GM21717 (cell line): ENCODE data around the gene KLC4.

ENCODE experiments used
- ATAC-seq: cut with Tn5 transposase; IDR thresholded peaks from one replicate; pipeline ENCODE4 v1.9.1; 2021; ENCODE audit warnings: mild to moderate bottlenecking, moderate library complexity; ENCODE audit not compliant: unreplicated experiment

Gene KLC4

DNA sequence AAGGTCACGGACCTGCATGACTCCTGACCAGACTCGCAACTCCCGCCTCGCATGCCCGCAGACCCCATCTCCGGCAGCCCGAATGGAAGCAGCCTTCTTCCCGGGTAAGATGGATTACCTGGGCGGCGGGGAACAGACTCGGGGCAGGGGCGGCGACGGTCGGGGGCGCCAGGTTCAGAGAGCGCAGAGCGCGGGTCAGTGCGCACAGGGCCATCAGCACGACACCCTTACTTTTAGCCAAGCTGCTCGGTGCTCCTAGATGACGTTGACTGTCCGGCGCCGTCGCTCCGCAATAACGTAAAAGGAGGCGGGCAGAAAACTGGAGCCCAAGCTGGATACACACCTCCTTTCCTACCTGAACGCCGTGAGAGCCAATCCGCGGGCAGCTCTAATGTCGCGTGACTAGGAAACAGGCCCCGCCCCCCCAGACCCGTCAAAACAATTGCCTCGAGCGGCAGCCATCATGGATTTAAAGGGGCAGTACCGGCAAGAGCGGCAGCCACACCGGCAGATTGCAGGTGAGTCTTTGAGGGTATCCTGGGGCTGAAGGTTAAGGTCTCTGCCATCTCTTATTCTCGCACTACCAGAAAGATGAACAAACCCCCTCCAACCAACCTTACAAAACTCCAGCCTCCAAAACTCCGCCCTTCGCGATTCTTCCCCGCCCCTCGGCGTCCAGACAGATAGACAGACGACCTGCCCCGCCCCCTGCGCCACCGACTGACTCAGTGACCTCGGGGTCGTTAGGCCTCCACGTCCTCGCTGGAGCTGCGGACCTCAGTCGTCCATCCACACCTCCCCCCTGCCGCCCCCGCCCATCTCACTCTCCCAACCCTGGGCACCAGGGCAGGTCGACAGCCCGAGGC is at the start of gene KLC4, which contains the start of gene MRPL2:
TSS of gene KLC4 (plus strand) at position 464 of the 866 bp plus-strand sequence. CDS start 1,705 bp downstream, outside the sequence.
TSS of gene MRPL2 (minus strand) at position 267 of the 866 bp plus-strand sequence. CDS start at position 214, 53 bp downstream.
- peak; percentile 69 for ATAC-seq

DNA sequence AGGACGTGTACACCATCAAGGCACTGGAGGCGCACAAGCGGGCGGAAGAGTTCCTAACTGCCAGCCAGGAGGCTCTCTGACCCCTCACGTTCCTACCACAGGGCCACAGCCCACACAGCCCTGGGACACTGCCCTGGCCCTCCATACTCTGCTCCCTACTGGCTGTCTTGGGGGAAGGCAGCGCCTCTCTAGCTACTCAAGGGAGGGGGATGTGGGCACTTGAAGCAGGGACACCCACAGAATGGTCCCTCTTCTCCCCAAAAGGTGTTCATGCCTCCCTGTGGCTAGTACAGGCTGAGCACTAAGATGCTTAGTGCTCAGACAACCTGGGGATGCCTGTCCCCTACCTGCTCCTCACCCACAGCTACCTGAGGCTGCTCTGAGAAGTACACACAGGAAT is 48.2 kb upstream of the KLC4 start:
- ATAC-seq = no peak

DNA sequence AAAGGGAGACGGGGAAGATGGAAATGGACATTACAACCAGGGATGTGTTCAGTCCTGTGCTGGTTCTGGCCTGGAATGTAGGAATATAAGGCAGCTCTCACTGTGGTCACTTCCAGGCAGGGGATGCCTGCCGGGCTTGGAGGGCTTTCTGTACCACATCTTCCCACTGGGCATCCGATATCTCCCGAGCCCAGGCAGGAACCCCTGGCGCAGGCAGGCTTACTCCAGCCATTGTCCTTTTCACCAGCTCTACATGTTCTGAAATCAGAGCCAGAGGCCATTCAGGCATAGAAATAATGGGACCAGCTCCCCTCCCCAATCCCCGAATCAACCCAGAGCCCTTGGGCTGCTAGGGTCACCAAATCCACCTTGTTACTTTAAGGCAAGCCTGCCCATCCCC is 47.1 kb upstream of the KLC4 start:
- ATAC-seq = no peak

DNA sequence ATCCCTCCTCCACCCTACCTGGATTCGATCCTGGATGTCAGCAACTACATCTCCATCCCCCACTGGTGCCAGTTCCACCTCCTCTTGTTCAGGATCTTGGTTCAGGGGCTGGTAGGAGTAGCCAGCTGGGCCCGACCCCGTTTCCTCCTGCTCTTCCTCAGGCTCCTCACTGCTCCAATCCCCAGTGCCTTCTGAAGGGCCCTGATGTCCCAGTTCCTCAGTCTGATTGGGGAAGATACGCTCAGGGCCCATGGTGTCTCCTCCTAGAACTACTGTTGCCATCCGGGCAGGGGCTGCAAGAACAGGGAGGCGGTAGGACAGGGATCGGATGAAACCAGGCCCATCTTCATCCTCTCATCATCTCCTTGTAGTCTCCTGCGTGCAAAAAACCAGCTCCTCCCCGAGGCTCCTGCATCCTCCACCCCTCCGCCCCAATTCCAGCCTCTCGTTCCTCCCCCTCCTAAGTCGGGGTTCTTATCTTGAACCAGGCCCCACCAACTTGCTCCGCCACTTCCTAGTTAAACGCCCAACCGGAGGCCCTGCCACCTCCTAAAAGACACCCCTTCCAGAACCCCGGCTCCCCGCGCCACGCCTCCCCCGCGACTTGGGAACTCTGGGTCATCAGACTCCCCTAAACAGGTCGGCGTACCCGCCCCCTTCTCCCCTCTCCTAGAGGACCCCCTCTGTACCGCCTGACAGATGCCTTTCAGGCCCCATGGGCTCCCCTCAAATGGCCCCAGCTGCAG is 46.2 kb upstream of the KLC4 start:
- peak; percentile 4 for ATAC-seq

DNA sequence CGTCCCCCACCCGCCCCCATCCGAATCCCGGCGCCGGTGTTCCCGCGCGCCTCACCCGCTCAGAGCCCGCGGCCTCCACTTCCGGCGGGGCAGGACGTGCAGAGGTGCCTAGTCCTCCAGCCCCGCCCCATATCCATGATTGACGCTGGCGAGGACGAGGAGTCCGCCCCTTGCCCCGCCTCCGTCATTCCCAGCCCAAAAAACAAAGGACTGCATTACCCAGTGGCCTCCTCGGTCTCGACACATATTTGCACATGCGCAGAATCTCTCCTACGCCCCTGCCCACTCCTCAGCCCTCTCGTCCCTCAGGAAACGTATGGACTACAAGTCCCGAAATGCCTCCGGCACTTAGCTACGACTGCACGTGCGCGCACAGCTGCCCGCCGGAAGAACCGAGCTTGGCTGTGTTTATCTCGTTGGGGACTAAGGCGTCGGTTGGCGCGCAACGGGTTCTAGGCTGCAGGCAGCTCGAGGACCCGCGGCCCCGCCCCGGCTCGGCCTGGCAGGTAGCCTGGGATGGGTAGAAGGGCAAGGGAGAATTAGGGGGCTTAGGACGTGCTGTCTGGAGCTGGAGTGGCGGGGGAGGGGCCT is 45.5 kb upstream of the KLC4 start, which contains the start of the genes KLHDC3 and MEA1:
TSS of gene KLHDC3 (plus strand) at position 407 of the 591 bp plus-strand sequence. CDS start 2,944 bp downstream, outside the sequence.
TSS of gene MEA1 (minus strand) at position 104 of the 591 bp plus-strand sequence. CDS start 133 bp downstream, outside the sequence.
- ATAC-seq = peak; percentile 82

DNA sequence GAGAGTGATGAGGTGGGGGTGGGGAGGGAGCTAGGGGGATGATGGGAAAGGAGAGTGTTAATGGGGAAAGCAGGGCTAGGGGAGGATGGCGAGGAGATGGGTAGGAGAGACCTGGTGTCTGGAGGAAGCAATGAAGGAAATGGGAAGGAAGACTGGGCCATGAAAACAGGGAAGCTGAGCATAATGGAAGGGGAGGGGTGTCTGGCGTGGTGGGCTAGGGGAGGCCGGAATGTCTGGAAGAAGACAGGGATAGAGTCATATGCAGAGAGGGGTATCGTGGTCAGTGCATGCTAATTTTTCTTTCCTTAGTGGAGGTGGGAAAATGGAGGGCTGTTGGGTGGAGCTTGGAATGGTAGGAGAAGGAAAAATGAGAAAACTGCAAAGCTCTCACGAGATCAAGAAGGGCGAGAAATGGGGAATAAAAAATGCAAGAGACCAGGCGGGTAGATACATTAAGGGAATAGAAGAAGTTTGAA is 45.0 kb upstream of the KLC4 start:
- no peak for ATAC-seq

DNA sequence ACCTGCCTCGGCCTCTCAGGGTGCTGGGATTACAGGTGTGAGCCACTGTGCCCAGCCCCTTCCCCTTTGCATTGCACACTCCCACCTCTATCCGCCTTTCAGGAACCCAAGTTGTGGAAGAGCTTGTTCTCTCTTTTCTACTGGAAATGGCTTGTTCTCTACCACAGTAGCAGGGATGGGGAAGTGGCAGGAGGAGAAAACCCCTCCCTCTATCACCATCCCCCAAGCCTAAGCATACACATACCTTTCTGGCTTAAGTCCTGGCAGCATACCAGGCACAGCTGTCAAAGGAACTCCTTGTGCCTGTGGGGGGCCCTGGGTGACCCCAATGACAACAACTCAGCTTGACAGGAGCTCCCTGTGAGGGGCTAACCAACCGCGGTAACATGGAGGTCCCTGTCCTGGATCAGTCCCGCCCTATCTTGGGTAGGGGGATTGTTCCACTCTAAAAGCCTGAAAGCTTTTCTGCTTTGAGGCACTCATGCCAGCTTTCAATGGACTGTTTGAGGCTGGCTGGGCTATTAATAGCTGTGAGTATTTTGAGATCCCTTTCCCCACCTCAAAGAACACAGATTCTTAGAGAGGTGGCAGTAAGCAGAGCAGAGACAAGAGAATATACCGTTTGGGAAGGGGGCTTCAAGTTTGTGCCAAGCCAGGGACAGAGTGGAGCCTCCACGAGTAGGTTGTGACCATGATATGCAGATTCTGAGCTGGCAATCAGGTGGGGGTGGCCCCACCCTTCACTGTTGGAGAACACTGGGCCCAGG is 43.1 kb upstream of the KLC4 start:
- no peak for ATAC-seq

DNA sequence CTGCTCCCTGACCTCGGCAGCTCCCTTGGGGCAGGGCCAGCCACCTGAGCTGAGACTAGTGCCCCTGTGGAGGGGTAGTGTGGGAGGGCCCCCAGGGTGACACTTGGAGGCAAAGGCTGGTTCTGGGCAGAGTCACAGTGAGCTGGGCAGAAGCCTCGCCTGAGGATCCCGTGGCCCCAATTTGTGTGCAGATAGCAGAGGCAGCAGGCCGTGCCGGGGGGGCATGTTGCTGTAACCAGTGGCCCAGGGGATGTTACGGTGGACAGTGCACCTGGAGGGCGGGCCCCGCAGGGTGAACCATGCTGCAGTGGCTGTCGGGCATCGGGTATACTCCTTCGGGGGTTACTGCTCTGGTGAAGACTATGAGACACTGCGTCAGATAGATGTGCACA is 42.5 kb upstream of the KLC4 start:
- no peak for ATAC-seq

DNA sequence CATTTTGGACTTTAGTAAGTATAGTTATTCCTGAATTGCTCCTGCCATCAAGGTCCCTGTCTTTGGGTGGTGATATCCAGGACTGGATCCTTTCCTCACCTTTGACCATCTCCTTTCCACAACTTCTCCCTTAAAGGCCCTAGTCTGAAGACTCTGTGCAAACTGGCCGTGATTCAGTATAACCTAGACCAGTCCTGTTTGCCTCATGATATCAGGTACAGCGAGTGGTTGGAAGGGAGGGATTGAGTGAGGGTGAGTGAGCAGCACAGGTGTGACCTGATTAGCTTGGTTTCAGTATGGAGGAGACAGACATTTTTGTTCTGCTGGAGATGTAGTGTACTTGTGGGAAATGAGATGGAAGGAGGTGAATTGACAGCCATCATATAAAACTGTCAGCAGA is 40.3 kb upstream of the KLC4 start:
- no peak for ATAC-seq

DNA sequence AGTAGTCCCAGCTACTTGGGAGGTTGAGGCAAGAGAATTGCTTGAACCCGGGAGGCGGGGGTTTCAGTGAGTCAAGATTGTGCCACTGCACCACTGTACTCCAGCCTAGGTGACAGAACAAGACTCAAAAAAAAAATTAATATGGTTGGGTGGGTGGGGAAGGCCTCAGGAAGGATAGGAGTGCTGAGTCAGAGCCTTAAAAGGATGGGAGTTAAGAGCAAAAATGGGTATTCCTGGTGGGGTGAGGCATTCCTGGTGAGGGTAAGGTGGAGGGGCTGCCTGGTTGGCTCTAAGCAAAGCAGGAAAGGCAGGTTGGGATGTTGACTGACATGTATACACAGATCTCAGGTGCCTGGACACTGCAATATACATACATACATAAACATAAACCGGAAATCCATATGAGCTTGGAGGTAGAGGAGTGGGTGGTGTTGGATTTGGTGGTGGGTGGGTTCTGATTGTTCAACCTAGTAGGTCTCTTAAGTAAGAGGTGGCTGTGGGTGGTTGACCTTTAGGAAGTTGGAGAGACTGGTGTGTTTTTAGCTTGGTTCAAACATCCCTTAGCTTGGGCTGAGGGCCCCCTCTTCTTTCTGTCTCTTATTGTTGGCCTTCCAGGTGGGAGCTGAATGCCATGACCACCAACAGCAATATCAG is 39.3 kb upstream of the KLC4 start:
- no peak for ATAC-seq

DNA sequence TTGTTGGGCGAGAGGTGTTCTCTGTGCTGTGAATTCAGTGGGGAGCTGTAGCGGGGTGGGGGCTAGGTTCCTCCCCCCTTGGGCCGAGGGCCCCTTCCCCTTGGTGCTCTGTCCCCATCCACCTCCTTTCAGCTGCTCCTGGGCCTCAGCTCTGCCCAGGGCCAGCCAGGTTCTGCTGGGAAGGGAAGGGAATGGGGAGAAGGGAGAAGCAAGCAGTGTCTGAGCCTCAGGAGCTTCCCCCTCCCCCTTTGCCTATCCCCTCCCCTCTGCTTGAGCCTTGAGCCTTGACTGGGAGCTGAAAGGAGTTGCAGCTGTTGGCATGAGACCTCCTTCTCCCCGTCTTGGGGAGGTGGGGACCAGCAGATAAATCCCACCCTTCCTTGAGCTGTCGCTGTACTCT is 38.6 kb upstream of the KLC4 start:
- ATAC-seq = no peak

DNA sequence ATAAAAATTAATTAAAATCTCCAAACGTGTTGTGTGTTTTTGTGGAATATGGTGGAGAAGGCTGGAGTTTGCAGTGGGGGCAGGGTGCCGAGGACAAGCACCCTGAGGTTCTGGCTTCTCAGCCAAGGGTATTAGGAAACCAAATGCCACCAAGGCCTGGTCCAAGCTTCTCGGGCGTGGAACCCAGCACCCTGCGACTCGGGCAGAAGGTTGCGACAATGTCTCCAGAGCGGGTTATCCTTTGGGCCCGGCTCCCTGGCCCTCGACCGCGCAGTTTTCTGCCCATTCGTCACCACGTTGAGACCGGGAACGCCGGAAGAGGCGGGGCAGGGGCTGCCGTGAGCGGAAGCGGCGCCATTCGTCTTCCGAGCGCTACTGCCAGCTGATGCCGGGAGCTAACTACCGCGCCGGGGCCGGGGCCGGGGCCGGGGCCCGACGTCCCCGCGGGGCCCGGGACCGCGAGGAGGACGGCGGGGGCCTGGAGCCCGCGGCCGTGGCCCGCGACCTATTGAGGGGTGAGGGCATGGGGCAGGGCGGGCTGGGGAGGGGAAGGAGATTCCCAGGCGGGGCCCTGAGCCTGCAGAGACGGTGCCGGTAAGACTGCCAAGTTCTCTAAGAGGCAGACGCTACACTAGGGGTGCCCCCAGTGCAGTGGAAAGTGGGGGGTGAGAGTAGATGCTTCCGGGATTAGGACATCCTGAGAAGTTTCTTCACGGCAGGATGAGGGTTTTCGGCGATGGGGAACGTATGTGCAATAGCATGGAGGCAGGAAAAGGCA is 38.0 kb upstream of the KLC4 start, which contains the start of gene RRP36:
TSS of gene RRP36 (plus strand) at position 354 of the 778 bp plus-strand sequence. CDS start at position 386, 32 bp downstream.
- peak; percentile 49 for ATAC-seq

DNA sequence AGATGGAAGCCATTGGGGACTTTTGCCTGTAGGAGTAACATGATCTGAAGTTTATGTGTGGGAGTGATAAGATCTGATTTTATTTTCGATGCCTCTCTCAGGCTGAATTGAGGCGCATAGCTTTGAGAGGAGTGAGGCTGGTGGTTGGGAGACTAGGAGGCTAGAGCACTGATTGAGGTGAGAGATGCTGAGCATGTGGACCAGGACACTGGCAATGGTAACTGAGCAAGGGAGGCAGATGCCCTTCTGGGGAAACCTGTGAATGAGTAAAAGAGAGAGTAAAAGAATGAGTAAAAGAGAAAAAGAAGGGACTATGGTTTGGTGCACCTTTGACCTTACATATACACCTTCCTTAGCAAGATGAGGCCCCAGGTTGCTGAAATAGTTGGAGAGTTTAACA is 35.0 kb upstream of the KLC4 start:
- ATAC-seq = no peak

DNA sequence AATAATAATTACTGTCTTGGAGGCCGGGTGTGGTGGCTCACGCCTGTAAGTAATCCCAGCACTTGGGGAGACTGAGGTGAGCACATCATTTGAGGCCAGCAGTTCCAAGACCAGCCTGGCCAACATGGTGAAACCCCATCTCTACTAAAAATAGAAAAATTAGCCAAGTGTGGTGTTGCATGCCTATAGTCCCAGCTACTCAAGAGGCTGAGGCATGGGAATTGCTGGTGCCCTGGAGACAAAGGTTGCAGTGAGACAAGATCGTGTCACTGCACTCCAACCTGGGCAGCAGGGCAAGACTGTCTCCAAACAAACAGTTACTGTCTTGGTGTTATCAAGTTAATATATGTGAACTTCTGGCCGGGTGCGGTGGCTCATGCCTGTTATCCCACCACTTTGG is 33.1 kb upstream of the KLC4 start:
- ATAC-seq = no peak

DNA sequence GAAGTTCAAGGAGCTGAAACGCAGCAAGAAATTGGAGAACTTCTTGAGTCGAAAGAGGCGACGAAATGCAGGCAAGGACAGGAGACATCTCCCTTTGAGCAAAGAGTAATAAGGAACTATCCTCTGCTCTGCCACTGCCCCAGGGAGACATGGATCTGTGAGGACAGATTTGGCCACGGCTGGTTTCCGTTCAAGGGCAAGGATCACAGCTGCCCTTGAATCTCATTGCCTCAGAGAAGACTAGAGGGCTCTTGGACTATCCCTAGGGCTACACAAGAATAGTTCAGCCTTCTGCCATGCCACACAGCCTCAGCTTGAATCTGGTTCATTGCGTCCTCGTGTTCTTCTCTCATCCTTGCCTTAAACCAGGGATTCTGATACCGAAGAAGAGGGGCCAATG is 30.3 kb upstream of the KLC4 start:
- ATAC-seq = no peak

DNA sequence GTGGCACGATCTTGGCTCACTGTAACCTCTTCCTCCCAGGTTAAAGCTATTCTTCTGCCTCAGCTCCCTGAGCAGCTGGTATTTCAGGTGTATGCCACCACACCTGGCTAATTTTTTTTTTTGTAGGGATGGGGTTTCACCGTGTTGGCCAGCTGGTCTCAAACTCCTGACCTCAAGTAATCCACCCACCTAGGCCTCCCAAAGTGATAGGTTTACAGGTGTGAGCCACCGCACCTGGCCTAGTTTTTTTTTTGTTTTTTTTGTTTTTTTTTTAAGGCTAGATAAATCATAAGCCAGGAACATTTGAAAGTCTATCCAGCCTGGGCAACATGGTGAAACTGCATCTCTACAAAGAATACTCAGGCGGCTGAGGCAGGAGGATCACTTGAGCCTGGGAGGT is 27.1 kb upstream of the KLC4 start:
- no peak for ATAC-seq

DNA sequence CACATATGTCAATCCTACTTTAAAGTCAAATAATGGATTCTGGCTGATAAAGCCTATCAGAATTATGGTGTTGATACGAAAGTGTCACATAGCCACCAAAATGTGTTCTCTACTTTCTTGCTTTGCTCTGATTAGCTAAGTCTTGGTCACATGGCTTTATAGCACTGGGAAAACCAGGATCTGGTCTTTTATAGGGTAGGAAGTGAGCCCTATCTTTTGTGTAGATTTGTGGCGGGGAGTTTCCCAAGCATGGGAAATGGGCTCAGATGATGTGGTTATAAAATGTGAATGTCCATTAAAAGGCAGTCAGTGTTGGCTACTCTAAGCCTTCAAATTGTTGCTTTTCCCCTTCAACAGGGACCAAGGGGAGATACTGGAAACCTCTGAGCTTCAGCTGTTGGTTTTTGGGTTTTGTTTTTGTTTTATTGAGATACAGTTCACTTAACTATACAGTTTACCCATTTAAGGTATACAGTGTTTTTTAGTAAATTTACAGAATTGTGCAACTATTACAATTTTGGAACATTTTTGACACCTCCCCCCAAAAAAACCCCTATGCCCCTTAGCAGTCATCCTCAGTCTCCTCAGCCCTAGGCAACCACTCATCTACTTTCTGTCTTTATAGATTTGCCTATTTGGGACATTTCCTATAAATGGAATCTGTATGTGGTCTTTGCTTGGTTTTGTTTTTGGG is 25.8 kb upstream of the KLC4 start:
- ATAC-seq = no peak

DNA sequence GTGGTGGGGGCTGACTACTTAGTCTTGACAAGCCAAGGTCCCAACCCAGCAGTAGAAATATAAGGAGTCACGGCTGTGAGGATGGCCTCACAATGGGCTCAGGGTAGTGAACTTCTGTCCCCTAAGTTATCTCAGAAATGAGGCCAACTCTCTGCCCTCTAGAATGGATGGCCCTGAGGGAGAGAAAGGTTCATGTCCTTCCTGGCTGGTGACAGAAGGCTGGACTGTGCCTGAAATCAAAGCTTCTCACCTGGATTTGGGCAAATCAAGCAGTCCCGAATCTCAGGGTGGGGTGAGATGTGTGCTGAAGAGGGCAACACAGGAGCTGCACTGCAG is 25.3 kb upstream of the KLC4 start:
- no peak for ATAC-seq
